GM13977 (cell line): ENCODE measurements around the gene PRR19.
A peak's percentile ranks its signal among the peaks of the same experiment; 100 is the strongest.

Source experiments
- DNase-seq: peaks from one replicate; pipeline ENCODE4 v3.0.0; 2012; ENCODE audit warnings: low spot score
- in situ Hi-C: fragments of 300-500 bp; cut with MboI; formaldehyde crosslinking; loops from one replicate; pipeline ENCODE4 v1.12.0; 2022; ENCODE audit warnings: low sequenced_read_pairs, low pct_unique_long_range_greater_than_20kb, mixed read lengths, inconsistent platforms; ENCODE audit not compliant: unreplicated experiment
- TF ChIP-seq, protein P1 (sequence below): IDR thresholded peaks from 2 replicates; pipeline ENCODE4 v1.5.1; 2012; ENCODE audit warnings: mild to moderate bottlenecking, control low read depth; ENCODE audit not compliant: insufficient read depth; ENCODE audit errors: extremely low read depth, missing control alignments

Gene PRR19

GRCh38 chr19:42325308-42325895 lies 23.5 kb downstream of the PRR19 start, which contains the start of gene MEGF8:
Gene MEGF8, plus strand, starts transcription at chr19:42325635. Its CDS starts 609 bp downstream, at chr19:42326244.
- DNase-seq, result peak; percentile 98
- TF ChIP-seq, protein P1, sequence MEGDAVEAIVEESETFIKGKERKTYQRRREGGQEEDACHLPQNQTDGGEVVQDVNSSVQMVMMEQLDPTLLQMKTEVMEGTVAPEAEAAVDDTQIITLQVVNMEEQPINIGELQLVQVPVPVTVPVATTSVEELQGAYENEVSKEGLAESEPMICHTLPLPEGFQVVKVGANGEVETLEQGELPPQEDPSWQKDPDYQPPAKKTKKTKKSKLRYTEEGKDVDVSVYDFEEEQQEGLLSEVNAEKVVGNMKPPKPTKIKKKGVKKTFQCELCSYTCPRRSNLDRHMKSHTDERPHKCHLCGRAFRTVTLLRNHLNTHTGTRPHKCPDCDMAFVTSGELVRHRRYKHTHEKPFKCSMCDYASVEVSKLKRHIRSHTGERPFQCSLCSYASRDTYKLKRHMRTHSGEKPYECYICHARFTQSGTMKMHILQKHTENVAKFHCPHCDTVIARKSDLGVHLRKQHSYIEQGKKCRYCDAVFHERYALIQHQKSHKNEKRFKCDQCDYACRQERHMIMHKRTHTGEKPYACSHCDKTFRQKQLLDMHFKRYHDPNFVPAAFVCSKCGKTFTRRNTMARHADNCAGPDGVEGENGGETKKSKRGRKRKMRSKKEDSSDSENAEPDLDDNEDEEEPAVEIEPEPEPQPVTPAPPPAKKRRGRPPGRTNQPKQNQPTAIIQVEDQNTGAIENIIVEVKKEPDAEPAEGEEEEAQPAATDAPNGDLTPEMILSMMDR, result peak; percentile 96
- in situ Hi-C loops, result no loop called here

DNA sequence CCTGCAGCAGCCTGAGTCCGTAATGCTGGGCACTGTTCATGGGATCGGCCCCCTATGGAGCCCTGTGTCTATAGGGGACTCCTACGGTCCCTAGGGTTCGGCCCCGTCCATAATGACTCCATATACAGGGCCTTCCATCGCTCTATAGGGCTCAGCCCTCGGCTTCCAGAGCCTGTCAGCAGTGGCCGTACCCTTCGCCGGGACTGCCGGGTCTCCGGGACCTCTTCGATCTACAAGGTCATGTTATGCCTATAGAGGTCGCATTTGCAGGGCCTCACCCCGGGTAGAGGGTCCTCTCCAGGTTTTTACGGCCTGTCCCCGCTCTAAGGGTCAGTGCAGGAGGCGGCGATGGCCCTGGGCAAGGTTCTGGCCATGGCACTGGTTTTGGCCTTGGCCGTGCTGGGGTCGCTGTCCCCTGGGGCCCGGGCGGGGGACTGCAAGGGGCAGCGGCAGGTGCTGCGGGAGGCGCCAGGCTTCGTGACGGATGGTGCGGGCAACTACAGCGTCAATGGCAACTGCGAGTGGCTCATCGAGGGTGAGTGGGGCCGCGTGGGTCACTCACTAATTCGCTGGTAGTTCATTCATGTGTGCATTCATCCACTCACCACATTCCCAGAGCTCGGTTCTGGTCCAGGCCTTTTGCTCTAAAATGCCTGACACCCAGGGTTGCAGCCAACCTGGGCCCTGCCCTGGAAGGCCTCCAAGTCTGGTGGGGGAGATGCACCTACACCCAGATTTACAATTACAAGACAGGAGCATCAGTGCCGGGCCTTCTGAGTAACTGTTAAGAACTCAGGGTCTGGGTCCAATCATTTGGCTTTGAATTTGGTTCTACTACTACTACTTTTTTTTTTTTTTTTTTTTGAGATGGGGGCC lies 24.2 kb downstream of the PRR19 start:
- in situ Hi-C loops, result no loop called here
- no peak for DNase-seq
- TF ChIP-seq, protein P1, result peak; percentile 10

- in situ Hi-C loops, result no loop called here
- TF ChIP-seq, protein P1, result no peak
- no peak for DNase-seq
These were observed 25.0 kb downstream of the PRR19 start for GRCh38 chr19:42326969-42327368.

GRCh38 chr19:42327381-42327780 lies 25.4 kb downstream of the PRR19 start:
- in situ Hi-C loops, result no loop called here
- TF ChIP-seq, protein P1, result no peak
- no peak for DNase-seq

- DNase-seq, result no peak
- TF ChIP-seq, protein P1, result no peak
- in situ Hi-C loops, result no loop called here
These were observed 26.2 kb downstream of the PRR19 start for GRCh38 chr19:42328106-42328505.

- no peak for DNase-seq
- TF ChIP-seq, protein P1, result no peak
- in situ Hi-C loops, result no loop called here
These were observed 26.9 kb downstream of the PRR19 start for GRCh38 chr19:42328854-42329253.
